Smooth muscle cell (in vitro differentiated cells): Measurements from ENCODE around the gene TBC1D2B. TPM values are rescaled to one million over a fixed set of nuclear protein-coding genes. Genes with fewer than 3 reads are reported as not detected.

Experiments used
- DNase-seq: peaks from one replicate; lab custom pipeline; 2025; ENCODE audit not compliant: unreplicated experiment; lab: John Stamatoyannopoulos, UW
- H2AFZ ChIP-seq: fragments of 200-600 bp; sonication (generic); 2 replicates; pipeline ENCODE4 v1.6.0; 2016; ENCODE audit warnings: antibody characterized with exemption, low read depth, mild to moderate bottlenecking
- H3F3A ChIP-seq: fragments of 200-600 bp; sonication (generic); 2 replicates; pipeline ENCODE4 v1.6.0; 2017; ENCODE audit warnings: antibody characterized with exemption, low read depth
- H3K27ac ChIP-seq: fragments of 200-600 bp; sonication (generic); 2 replicates; pipeline ENCODE4 v1.5.1; 2016; ENCODE audit warnings: low read depth, mild to moderate bottlenecking
- H3K27me3 ChIP-seq: fragments of 200-600 bp; sonication (generic); 2 replicates; pipeline ENCODE4 v1.6.1; 2016; ENCODE audit warnings: low read depth, mild to moderate bottlenecking
- H3K36me3 ChIP-seq: fragments of 200-600 bp; sonication (generic); 2 replicates; pipeline ENCODE4 v1.5.1; 2016; ENCODE audit warnings: low read depth
- H3K4me1 ChIP-seq: fragments of 200-600 bp; sonication (generic); 2 replicates; pipeline ENCODE4 v1.5.1; 2016; ENCODE audit warnings: low read depth
- H3K4me2 ChIP-seq: fragments of 200-600 bp; sonication (generic); 2 replicates; pipeline ENCODE4 v1.6.0; 2016; ENCODE audit warnings: mild to moderate bottlenecking
- H3K4me3 ChIP-seq: fragments of 200-600 bp; sonication (generic); 2 replicates; pipeline ENCODE4 v1.5.1; 2016; ENCODE audit warnings: mild to moderate bottlenecking
- H3K79me2 ChIP-seq: fragments of 200-600 bp; sonication (generic); 2 replicates; pipeline ENCODE4 v1.6.0; 2016; ENCODE audit warnings: low read depth, mild to moderate bottlenecking
- H3K9ac ChIP-seq: fragments of 200-600 bp; sonication (generic); 2 replicates; pipeline ENCODE4 v1.6.0; 2016; ENCODE audit warnings: low read depth
- H3K9me3 ChIP-seq: fragments of 200-600 bp; sonication (generic); replicated peaks from 2 replicates; pipeline ENCODE4 v1.5.1; 2016; ENCODE audit warnings: low read depth
- H4K20me1 ChIP-seq: fragments of 200-600 bp; sonication (generic); 2 replicates; pipeline ENCODE4 v1.6.0; 2016; ENCODE audit warnings: low read depth
- CTCF ChIP-seq: fragments of 200-600 bp; sonication (generic); IDR thresholded peaks from 2 replicates; pipeline ENCODE4 v1.5.1; 2017; ENCODE audit warnings: borderline replicate concordance, mild to moderate bottlenecking, antibody characterized with exemption; ENCODE audit not compliant: insufficient read depth, poor library complexity, severe bottlenecking
- WGBS: methylation state at CpG from one replicate; pipeline ENCODE4 v1.1.7; 2016; ENCODE audit warnings: low lambda C conversion rate; 5-methylcytosine and 5-hydroxymethylcytosine counted together
- polyA plus RNA-seq: library from polyadenylated mRNA; unstranded; fragments of >200 nt; fragmentation: Nextera tagmentation; extraction: Ambion mirVana; gene quantifications from 2 replicates; pipeline ENCODE4 v1.2.1, GENCODE V29; 2016
- total RNA-seq: library from RNA; depleted of rRNA; stranded (reverse); fragments of >200 nt; gene quantifications from 2 replicates; pipeline ENCODE4 v1.2.3, GENCODE V29; 2014

Gene TBC1D2B
- total and polyA plus RNA-seq, 2 experiments from 2014 or later, result 14.2 to 19.4 TPM

GRCh38 chr15:77985031-77985930 is 92.2 kb downstream of the TBC1D2B start:
- H3K4me3 ChIP-seq, result no peak overlapping the region
- H3K9me3 ChIP-seq, result no peaks in the 10 kb centered on the region
- 96% methylated on average over 23 of the region's 23 CpGs for WGBS
- no peaks in the 10 kb centered on the region for H3K27me3 ChIP-seq
- no peak for DNase-seq
- no peak overlapping the region for H3K27ac ChIP-seq
- no peaks in the 10 kb centered on the region for H3K36me3 ChIP-seq
- no peak overlapping the region for H3K9ac ChIP-seq
- no peaks in the 10 kb centered on the region for H3K79me2 ChIP-seq
- no peak for TF ChIP-seq CTCF
- no peaks in the 10 kb centered on the region for H4K20me1 ChIP-seq
- H2AFZ ChIP-seq, result no peak overlapping the region
- peaks cover 6% of the 10 kb centered on the region for H3K4me1 ChIP-seq
- H3K4me2 ChIP-seq, result no peak overlapping the region
- H3F3A ChIP-seq, result no peaks in the 10 kb centered on the region

GRCh38 chr15:77984446-77984861 is 93.1 kb downstream of the TBC1D2B start:
- 88% methylated on average over 5 of the region's 7 CpGs for WGBS

GRCh38 chr15:77983708-77984445 is 93.6 kb downstream of the TBC1D2B start:
- Histone ChIP-seq H3K4me1 (peaks cover 6% of the 10 kb centered on the region), H3K79me2 (no peaks in the 10 kb centered on the region), H3K27ac (no peak overlapping the region), H3K4me2 (no peak overlapping the region), H3K9me3 (no peaks in the 10 kb centered on the region), H3F3A (no peaks in the 10 kb centered on the region), H4K20me1 (no peaks in the 10 kb centered on the region), H3K4me3 (no peak overlapping the region), H2AFZ (no peak overlapping the region), H3K36me3 (no peaks in the 10 kb centered on the region), H3K27me3 (no peaks in the 10 kb centered on the region), H3K9ac (no peak overlapping the region)
- DNase-seq, result no peak
- TF ChIP-seq CTCF, result no peak
- 74% methylated on average over 14 of the region's 15 CpGs for WGBS

More at GRCh38 chr15:77984446-77984861, 93.1 kb downstream of the TBC1D2B start:
- no peaks in the 10 kb centered on the region for H3K27me3 ChIP-seq
- no peak for DNase-seq
- H3K36me3 ChIP-seq, result no peaks in the 10 kb centered on the region
- no peaks in the 10 kb centered on the region for H3F3A ChIP-seq
- no peaks in the 10 kb centered on the region for H3K79me2 ChIP-seq
- H3K9ac ChIP-seq, result no peak overlapping the region
- H3K4me3 ChIP-seq, result no peak overlapping the region
- TF ChIP-seq CTCF, result no peak
- no peak overlapping the region for H2AFZ ChIP-seq
- no peaks in the 10 kb centered on the region for H3K9me3 ChIP-seq
- no peaks in the 10 kb centered on the region for H4K20me1 ChIP-seq
- H3K4me2 ChIP-seq, result no peak overlapping the region
- no peak overlapping the region for H3K27ac ChIP-seq
- peaks cover 6% of the 10 kb centered on the region for H3K4me1 ChIP-seq
